GM19372 (cell line): ENCODE measurements around the gene PRDM16.

Experiments
- ATAC-seq: cut with Tn5 transposase; IDR thresholded peaks from one replicate; pipeline ENCODE4 v1.9.1; 2021; ENCODE audit warnings: mild to moderate bottlenecking, low read depth, moderate library complexity; ENCODE audit not compliant: unreplicated experiment

Gene PRDM16

DNA sequence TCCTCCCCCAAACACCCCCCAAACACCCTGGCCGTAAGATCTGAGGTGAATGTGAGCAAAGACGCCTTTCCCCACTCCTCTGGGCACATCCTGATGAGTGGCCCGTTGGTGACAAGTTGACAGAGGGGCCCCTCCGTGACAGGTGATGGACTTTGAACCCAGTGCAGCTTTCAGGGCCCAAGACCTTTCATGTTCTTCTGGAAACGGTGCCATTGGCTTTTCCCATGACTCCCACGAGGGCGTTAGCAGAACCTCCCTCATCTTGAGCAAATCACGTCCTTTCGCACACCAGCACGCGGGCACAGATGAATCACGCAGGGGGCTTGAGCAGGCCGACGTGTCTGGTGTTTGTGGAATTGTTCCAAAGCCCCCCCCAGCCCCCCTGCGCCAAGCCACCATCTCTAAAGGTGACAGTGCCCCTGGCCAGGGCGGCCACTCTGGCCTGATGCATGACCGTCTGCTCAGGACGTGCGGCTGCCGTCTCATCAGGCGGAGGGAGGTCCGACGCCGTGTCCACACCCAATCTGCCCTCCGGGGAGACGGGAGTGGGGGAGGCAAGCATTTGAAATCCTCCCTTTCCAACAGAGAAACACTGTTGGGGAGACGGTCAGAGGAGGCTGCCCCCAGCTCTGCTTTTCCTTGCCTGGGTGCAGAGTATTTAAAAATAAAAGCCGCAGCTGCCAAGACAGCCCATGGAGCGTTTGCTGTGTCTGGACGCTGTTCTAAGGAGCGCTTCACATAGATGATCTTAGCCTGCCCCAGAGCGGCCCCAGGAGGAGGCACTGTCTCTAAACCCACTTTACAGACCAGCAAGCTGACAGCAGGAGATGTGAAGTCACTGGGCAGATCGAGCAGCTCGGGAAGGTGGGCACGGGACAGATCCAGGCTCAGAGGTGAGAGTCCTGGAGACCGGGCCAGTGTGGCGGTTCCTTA lies 287.2 kb downstream of the PRDM16 start:
- no peak for ATAC-seq

DNA sequence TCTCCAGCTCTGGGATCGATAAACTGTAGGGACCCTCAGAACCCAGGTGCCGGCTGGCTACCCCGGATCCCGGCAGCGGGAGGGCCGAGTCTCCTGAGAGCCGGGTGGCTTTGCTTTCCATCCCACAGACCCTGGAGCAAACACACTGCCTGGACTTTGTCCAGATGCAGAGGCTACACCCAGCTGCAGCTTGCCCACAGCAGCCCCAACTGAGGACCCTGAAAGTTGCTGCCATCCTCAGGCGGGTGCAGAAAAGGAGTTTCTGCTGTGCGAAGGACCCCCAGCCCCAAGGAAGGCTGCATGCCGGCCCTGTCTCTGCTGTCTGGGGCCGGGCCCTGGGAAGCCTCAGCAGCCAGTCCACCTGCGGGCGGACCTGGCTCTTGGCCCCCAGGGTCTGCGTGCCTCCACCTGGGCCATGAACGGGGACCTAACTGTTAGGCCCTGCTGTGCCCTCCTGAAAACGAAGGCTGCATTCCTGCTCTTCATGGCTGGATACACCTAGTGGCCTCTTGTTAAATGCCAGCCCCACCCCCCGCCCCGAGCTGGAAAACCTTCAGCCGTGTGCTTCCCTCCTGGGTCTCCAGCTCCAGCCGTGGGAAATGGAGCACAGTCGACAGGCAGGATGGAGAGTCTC lies 287.9 kb downstream of the PRDM16 start:
- ATAC-seq = no peak

DNA sequence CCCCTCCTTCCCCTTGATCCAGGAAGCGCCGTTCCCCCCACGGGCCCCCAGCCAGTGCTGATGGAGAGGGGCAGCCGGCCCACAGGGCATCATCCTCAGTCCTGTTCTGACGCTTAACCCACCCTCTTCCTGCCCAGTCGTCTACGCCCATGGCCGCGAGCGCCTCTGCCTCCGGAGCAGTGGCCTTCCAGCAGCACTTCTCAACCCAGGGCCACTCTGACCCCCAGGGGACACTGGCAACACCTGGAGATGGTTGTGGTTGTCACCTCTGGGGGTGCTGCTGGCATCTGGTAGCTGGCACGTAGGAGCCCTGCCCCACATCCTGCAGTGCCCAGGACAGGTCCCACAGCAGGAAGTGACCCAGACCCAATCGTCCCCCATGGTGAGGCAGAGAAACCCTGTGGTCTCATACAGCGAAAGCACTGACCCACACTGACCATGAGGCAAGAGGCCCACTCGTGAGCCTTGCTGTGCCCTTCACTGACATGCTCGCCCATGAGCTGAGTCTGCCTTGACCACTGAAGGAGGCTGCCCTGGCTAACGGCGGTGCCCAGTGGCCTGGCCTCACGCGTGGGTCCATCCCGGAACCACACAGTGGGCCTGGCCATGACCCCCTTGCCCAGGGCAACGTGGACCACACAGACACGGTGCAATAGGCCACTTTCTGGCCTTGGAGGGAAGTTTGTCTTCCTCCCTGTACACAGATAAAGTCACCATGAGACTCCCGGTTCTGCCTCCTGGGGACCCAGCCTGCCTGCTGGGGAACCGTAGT lies 288.7 kb downstream of the PRDM16 start:
- no peak for ATAC-seq

DNA sequence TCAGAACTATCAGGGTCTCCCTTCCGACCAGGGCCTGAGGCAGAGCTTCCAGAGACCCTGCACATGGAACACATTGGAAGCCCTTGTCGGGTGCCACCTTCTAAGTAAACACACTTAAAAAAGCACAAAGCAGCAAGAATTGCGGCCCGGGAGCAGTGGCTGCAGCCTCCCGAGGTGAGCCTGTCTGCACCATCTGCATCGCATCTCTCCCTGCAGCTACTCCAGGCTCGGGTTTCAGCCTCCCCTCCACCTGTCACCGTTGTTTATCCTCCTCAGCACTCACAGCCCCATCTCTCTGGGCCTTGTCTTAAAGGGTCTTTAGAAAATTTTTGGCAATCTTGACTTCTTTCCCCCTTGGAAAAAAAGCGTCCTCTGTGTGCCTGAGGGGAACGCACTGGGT lies 290.3 kb downstream of the PRDM16 start:
- no peak for ATAC-seq

DNA sequence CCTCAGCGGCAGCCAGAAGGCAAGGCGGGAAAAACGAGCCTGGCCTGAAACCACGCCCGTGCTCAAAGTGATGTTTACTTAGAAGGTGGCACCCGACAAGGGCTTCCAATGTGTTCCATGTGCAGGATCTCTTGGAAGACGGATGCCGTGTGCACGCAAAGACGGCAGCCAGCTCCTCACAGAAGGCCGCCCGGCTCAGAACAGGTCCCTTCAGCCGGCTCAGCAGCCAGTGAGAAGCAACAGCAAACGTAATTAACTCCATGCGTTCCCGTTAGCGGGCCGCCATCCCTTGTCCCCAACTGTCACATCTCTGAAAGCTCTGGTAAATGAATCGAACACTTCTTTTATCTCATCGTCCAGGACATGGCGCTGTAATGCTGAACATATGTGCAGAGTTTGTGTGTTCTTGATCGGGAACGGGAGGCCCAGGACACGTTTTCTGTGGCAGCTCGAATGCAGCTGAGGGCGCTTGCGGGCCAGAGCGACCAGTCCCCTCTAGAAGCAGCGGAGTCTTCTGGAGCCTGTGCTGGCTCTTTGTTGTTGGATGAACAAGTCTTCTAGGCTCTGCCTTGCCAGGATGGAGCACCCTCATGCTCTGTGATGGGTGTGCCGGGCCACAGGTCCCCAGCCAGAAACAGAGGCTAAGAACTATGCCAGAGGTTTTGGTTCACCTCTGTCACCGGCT lies 290.9 kb downstream of the PRDM16 start:
- ATAC-seq = no peak

DNA sequence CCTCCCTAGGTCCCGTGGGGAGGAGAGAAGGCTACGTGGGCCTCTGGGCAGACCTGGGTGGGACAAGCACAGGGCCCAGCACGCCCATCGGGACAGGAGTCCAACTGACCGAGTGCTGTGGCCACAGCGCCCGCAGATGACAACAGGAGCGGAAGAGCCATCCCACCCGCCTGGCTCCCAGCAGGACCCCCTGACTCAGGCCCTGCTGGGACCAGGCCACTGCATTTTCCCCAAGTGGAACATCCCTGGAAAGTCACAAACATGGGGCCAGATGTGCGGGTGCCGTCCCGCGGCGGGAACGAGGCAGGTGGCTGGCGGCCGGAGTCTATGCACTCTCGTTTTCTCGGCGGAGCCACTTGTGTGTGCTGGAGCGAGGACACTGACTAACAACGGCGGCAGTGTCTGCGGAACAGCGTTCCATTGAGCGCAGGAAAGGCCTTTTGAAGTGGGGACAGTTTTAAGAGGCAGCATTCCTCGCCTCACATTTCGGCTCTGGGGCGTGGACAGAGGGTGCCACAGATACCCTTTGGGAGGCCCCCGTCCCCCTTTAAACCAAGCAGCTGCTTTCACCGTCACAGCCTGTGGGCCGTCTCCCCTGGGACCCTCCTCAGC lies 291.7 kb downstream of the PRDM16 start:
- ATAC-seq = no peak

DNA sequence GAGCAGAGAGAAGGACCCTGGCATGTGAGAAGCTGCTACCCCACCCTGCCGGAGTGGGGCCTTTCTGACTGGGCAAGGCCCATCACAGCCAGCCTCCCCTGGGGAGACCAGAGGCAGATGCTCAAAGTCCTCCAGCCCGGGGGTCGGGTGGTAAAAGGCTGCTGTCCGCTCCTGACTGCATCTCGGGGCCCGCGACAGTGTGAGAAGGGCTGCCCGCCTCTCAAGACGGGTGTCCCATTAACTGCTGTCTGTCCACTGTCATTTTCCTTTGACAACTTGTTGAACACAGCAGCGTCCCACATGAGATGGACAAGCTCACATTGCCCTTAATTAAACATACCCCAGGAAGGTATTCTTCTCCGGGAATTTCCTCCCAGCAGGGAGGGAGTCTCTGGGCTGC lies 294.0 kb downstream of the PRDM16 start:
- no peak for ATAC-seq

DNA sequence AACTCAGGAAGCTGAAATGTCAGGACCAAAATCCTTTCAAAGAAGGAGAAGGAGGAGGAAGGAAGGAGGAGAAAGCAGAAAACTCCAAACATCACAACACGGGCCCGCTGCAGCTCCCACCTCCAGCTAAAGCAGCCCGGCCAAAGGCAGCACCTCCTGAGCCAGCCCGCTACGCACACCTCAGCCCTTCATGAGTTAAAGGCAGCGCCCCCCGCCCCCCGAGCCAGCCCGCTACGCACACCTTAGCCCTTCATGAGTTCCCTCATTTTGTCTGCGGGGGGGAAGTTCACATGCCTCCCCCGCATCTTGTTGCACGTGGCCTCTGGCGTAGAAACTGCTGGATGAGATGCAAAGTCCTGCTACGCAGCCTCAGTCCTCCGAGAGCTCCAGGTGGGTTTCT lies 294.8 kb downstream of the PRDM16 start:
- no peak for ATAC-seq

DNA sequence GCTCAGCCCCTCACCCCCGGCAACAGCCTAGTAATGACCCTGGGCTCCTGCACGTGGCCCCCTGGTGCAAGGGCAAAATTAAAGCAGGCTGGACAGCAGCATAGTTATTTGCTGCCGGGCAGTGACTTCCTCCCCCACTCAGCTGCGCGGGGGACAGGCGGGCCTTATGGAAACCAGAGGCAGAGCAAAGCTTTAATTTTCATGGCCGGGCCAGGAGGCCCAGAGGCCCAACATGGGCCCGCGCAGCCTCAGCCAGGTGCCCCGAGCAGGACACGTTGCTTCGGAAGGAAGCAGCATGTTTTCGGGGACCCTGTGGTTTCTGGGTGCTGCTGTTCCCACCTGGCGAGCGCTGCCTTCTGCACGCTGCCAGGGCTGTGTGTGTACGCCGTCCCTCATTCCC lies 295.5 kb downstream of the PRDM16 start:
- no peak for ATAC-seq

DNA sequence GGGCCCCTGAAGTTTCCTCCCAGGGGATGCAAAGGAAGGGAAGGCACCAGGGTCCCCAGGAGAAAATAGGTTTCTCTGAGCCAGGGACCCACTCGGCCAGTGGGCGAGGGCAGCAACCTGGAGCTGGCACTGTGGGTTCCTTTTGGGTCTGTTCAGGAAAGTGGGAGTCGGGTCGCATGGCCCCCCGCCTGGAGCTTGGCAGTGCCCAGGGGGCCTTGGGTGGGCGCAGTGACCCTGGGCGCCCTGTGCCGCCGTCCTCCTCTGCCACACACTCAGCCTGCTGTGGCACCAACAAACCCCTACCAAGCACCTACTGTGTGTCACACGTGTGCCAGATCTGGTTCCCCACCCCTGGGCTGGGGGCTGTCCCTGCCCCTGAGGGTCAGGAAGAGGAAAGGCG lies 296.0 kb downstream of the PRDM16 start:
- no peak for ATAC-seq

DNA sequence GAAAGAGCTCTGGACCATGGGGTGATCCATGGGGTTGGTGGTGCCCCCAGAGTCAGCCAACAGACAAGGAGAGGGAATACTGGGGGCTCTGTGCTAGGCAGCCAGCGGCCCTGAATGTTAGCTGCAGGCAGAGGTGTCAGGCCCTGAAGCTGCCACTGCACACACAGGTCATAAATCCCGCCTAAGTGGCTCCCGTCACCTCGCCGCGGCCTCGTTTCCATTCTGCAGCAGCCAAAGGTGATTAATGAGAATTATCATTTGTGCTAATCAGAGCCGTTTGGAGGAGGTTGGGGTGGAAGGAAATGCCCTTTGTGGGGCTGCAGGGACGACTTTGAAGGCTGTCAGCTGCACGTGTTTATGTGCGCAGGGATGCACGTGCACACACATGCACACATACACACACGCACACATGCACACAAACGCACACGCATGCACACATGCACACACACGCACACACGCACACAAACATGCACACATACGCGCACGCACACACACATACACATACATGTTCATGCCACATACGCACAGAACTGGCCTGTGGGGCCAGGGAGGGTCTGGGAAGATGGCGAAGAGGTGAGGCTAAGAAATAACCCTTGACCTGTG lies 296.6 kb downstream of the PRDM16 start:
- no peak for ATAC-seq

DNA sequence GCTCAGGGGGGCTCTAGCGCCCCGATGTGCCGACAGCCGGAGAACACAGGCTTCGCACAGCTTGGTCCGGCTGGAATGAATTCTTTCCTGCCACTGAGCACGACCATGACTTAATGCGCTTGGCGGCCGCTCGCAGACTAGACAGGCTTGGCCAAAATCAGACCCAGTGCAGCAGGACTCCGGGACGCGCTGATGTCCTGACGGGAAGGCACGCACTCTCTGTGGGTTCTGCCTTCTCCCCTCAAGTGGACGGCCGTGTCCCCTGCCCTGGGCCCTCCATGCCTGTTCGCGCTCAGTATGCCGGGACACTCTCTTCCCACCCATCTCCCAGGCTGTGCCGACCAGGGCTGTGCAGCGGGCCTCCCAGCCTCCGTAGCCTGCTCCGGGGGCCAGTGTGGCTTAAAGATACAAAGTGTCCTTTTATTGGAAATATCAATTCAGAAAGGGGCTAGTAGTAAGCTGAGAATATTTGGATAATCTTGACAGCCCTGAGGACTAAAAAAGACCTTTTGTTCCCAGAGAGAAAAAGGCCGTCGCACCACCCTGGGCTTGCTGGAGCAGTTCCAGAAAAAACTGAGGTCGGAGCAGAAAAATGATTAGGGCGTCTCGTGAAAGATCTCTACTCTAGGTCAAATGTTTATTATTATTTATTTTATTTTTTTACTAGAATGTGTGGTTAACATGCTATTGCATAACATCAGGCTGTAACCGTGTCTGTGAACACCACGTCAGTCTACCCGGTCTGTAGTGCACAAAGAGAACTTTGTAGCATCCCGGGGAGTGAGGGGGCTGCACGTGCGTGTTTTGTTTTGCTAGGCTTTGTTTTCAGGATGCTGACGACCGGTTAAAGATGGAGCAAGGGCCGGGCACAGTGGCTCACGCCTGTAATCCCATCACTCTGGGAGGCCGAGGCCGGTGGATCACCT lies 297.4 kb downstream of the PRDM16 start:
- ATAC-seq = no peak

DNA sequence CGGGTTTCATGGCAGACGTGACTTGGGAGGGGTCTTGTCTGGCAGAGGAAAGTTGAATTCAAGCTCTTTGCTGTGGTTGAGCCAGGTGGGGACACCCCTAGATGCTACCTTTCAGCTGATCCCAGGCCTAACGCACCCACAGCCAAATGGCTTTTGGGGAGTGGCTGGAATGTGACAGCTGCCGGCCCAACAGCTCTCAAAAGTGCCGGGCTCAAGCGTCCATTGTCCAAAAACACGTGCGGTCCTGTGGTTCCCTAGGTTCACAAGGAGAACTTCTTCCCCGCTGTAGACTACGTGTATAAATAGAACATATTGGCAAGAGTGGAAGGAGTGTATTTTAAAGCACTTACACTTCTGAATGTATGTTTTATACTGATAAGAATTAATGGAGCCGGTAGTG lies 298.4 kb downstream of the PRDM16 start:
- no peak for ATAC-seq

DNA sequence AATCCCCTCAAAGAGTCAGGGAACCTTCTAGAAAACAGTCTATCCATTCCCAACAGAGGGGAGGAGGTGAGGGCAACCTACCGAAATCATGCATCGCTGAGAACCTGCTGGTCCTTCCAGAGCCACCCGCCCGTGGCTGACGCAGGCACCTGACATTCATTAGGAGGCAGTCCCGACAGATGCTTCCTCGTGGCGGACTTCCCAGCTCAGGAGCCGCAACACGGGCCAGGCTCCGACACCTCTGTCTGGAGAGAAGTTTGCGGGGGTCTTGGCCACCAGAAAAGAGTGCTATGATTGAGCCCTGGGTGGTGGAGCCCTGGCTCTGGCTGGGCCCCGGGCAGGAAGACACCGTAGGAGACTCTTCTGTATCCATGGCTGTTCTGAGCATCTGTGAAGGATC lies 299.1 kb downstream of the PRDM16 start:
- no peak for ATAC-seq

DNA sequence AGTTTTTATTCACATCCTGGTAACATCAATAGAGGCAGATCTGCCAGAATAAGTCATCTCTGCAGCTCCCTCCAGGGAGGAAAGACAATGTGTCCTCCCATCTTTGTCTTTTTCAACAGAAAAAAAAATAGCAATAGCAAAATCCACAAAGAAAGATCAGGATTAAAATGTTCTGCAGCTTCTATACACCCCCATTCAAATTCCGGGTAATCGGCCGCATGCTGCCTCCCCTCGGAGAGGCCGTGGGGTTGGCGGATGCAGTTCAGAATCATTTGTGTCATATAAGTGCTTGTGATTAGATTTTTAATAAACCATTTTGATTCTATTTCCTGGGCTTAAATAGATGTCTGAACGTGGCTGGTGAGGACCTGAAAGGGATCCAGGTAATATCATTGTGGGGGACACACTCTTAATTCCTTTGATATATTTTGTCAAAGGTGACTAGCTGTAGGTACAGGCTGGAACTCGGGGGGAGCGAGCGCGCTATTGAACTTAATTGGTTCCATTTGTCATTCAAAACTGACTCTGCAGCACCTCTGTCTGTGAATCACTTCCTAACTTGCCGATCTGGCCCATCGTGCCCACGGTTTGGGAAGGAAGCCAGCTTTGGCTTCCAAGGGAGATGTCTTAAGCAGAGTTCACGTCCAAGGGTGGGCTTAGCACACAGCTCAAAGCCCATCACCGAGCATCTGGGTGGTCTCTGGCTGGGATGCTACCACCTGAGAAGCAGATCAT lies 299.9 kb downstream of the PRDM16 start:
- no peak for ATAC-seq

DNA sequence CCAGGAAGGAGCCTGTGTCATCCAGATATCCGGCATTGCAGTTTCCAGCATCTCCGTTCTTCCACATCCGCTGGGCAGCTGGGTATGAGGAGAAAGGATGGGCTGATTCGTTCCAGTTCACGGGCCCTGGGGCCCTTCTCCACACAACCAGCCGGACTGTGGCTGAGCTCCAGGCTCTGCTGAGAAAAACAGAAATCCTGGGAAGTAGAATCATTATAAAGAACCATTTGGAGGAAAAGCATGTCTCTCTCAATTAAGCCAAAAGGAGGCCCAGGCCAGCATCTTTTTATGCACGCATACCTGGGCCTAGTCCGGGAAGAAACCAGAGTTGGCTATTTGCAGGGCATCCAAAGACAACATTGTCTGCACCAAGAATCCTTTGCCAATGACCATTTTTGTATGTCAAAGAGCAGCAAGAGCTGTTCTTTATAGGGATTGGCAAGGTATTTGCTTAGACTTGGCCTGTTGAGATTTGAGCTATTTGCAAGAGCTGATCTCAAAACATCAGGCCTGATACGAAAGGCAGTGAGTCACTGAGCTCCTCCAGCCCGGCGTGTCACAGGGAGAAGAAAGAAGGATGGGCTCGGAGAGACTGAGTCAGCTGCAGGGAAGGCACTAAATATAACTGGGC lies 300.6 kb downstream of the PRDM16 start:
- ATAC-seq = no peak

DNA sequence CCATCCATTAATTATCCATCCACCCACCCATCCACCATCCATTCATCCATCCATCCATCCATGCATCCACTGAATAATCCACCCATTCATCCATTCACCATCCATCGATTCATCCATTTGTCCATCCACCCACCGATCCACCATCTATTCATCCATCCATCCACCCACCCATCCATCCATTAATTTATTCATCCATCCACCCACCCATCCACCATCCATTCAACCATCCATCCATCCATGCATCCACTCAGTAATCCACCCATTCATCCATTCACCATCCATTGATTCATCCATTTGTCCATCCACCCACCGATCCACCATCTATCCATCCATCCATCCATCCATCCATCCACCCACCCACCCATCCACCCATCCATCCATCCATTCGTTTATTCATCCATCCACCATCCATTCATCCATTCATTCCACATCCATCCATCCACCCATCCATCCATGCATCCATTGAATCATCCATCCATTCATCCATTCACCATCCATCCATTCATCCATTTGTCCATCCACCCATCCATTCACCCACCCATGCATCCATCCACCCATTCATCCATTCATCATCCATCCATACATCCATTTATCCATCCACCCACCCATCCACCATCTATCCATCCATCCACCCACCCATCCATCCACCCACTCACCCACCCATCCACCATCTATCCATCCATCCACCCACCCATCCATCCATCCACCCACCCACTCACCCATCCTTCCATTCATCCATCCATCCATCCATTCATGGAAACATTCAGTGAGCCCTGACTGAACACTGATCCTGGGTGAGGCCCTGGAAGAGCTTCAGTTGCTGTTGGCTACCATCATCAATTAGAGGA lies 302.1 kb downstream of the PRDM16 start:
- ATAC-seq = no peak
